ENCODE results near the gene FUOM. TPM values are rescaled to one million over a fixed set of nuclear protein-coding genes. Genes with fewer than 3 reads are reported as not detected.

The FUOM gene
- total RNA-seq, 1 experiment from 2014 or later = 31.3 TPM

- TF ChIP-seq NR1H2 (CRISPR knock-in tag; IDR thresholded peaks at IDR 0.05) (no peak), ZNF396 (CRISPR knock-in tag; IDR thresholded peaks at IDR 0.05; ENCODE audit: borderline replicate concordance) (no peak), ELF4 (CRISPR knock-in tag; IDR thresholded peaks at IDR 0.05; ENCODE audit: low read depth) (no peak), EMX1 (CRISPR knock-in tag; IDR thresholded peaks at IDR 0.05) (no peak)
- peaks cover 9% of the 10 kb centered on the region for H3K4me1 Mint-ChIP-seq
- no peaks in the 10 kb centered on the region for H3K36me3 Mint-ChIP-seq
- no peak overlapping the region for H3K4me3 Mint-ChIP-seq
- H3K9me3 Mint-ChIP-seq = no peaks in the 10 kb centered on the region
- DNase-seq (ENCODE audit: low spot score) (no peak), ATAC-seq (no peak)
- H3K27ac Mint-ChIP-seq = no peak overlapping the region
- ChIA-PET POLR2A (interaction anchor here (0.7 kb wide), 1 partner anchor 73 kb away, joined by 3 read pairs; no protein-coding TSS in a partner anchor), CTCF (interaction anchor here (1.0 to 1.9 kb wide), 6 partner anchors 22 to 47 kb away, joined by 3 to 25 read pairs (median 7); no protein-coding TSS in a partner anchor)
- H3K27me3 Mint-ChIP-seq (ENCODE audit: low read depth) = peaks cover 2% of the 10 kb centered on the region; the same call in 1 of the 2 replicates
These were observed 6.9 kb downstream of the FUOM start for GRCh38 chr10:133350950-133351329.

GRCh38 chr10:133350283-133350949, 7.4 kb downstream of the FUOM start:
- peaks cover 9% of the 10 kb centered on the region for H3K4me1 Mint-ChIP-seq
- H3K27me3 Mint-ChIP-seq (ENCODE audit: low read depth) = peaks cover 2% of the 10 kb centered on the region; the same call in 1 of the 2 replicates
- ChIA-PET CTCF (interaction anchor here (1.2 to 1.9 kb wide), 3 partner anchors 21 to 46 kb away, joined by 5 to 25 read pairs (median 9); no protein-coding TSS in a partner anchor), POLR2A (no interaction called here)
- DNase-seq (ENCODE audit: low spot score) (no peak), ATAC-seq (no peak)
- no peak overlapping the region for H3K4me3 Mint-ChIP-seq
- H3K27ac Mint-ChIP-seq = no peak overlapping the region
- TF ChIP-seq ZNF232 (CRISPR knock-in tag; IDR thresholded peaks at IDR 0.05) (no peak), ZNF425 (CRISPR knock-in tag; conservative IDR thresholded peaks at IDR 0.05) (no peak)
- no peaks in the 10 kb centered on the region for H3K9me3 Mint-ChIP-seq
- H3K36me3 Mint-ChIP-seq = no peaks in the 10 kb centered on the region

- peaks cover 9% of the 10 kb centered on the region for H3K4me1 Mint-ChIP-seq
- peaks cover 11% of the 10 kb centered on the region for H3K27me3 Mint-ChIP-seq (ENCODE audit: low read depth)
- H3K4me3 Mint-ChIP-seq = no peak overlapping the region
- no peak for TF ChIP-seq ELF4 (CRISPR knock-in tag; IDR thresholded peaks at IDR 0.05; ENCODE audit: low read depth)
- no peak for TF ChIP-seq JUN (CRISPR knock-in tag; IDR thresholded peaks at IDR 0.05)
- TF ChIP-seq ERG (CRISPR knock-in tag; IDR thresholded peaks at IDR 0.05) = no peak
- TF ChIP-seq CDX4 (CRISPR knock-in tag; IDR thresholded peaks at IDR 0.05; ENCODE audit: borderline replicate concordance) = no peak
- TF ChIP-seq USF1 (CRISPR knock-in tag; IDR thresholded peaks at IDR 0.05) = no peak
- TF ChIP-seq ZNF512 (CRISPR knock-in tag; IDR thresholded peaks at IDR 0.05; ENCODE audit: borderline replicate concordance) = no peak
- TF ChIP-seq NR1H2 (CRISPR knock-in tag; IDR thresholded peaks at IDR 0.05) = no peak
- no peak for TF ChIP-seq ZBTB21 (CRISPR knock-in tag; IDR thresholded peaks at IDR 0.05; ENCODE audit: borderline replicate concordance)
- no peak for TF ChIP-seq NR3C1 (CRISPR knock-in tag; conservative IDR thresholded peaks at IDR 0.05; ENCODE audit: low read depth)
- H3K36me3 Mint-ChIP-seq = no peaks in the 10 kb centered on the region
- no peak for DNase-seq (ENCODE audit: low spot score)
- no peak for ATAC-seq
- H3K9me3 Mint-ChIP-seq = no peaks in the 10 kb centered on the region
- ChIA-PET CTCF (no interaction called here), POLR2A (no interaction called here)
- no peak overlapping the region for H3K27ac Mint-ChIP-seq
These were observed 8.2 kb downstream of the FUOM start for GRCh38 chr10:133349577-133350011.

All from WTC11 (cell line).